SK-N-SH treated with all-trans-retinoic acid at 6 μM for 48 hours (cell line): ENCODE measurements around the gene VSNL1.

Experiments
- BACH2 ChIP-seq: fragments of 250-450 bp; sonication (Bioruptor Pico); IDR thresholded peaks from 2 replicates; pipeline ENCODE4 v1.9.0; 2021; ENCODE audit warnings: mild to moderate bottlenecking, borderline replicate concordance
- ZNF565 ChIP-seq: fragments of 450-650 bp; formaldehyde crosslinking; conservative IDR thresholded peaks from 2 replicates; pipeline ENCODE4 v1.5.0; 2020; ENCODE audit warnings: low read depth, mild to moderate bottlenecking, moderate library complexity

- TF ChIP-seq BACH2, result no peak
- no peak for TF ChIP-seq ZNF565 (CRISPR knock-in tag)
Measured at GRCh38 chr2:17540813-17541530, 476 bp downstream of the VSNL1 start.
